Dedifferentiated amniotic fluid mesenchymal stem cell (primary cell): Measurements from ENCODE around the gene SUCLG2.

ENCODE experiments used
- DNase-seq: peaks from one replicate; pipeline ENCODE4 v3.0.0-alpha.2; 2016; ENCODE audit errors: extremely low spot score

SUCLG2 gene

GRCh38 chr3:67458408-67458807 lies 196.0 kb downstream of the SUCLG2 start:
- DNase-seq = no peak

GRCh38 chr3:67453628-67454027 lies 200.8 kb downstream of the SUCLG2 start:
- no peak for DNase-seq

GRCh38 chr3:67450153-67450552 lies 204.3 kb downstream of the SUCLG2 start:
- DNase-seq = no peak

GRCh38 chr3:67447393-67447792 lies 207.0 kb downstream of the SUCLG2 start:
- DNase-seq = no peak

GRCh38 chr3:67437789-67438188 lies 216.6 kb downstream of the SUCLG2 start:
- no peak for DNase-seq

- no peak for DNase-seq
These were observed 217.3 kb downstream of the SUCLG2 start for GRCh38 chr3:67437090-67437489.

GRCh38 chr3:67433109-67433508 lies 221.3 kb downstream of the SUCLG2 start:
- no peak for DNase-seq

GRCh38 chr3:67431887-67432286 lies 222.5 kb downstream of the SUCLG2 start:
- no peak for DNase-seq

- no peak for DNase-seq
These were observed 230.7 kb downstream of the SUCLG2 start for GRCh38 chr3:67423722-67424121.

- no peak for DNase-seq
These were observed 232.5 kb downstream of the SUCLG2 start for GRCh38 chr3:67421912-67422311.

- no peak for DNase-seq
These were observed 234.6 kb downstream of the SUCLG2 start for GRCh38 chr3:67419779-67420178.

- DNase-seq = no peak
These were observed 235.2 kb downstream of the SUCLG2 start for GRCh38 chr3:67419218-67419529.

GRCh38 chr3:67418426-67419217 lies 235.8 kb downstream of the SUCLG2 start:
- DNase-seq = no peak

- no peak for DNase-seq
These were observed 237.7 kb downstream of the SUCLG2 start for GRCh38 chr3:67416703-67417102.

- DNase-seq = no peak
These were observed 238.9 kb downstream of the SUCLG2 start for GRCh38 chr3:67415511-67415910.

GRCh38 chr3:67414740-67415139 lies 239.7 kb downstream of the SUCLG2 start:
- no peak for DNase-seq

- no peak for DNase-seq
These were observed 249.2 kb downstream of the SUCLG2 start for GRCh38 chr3:67405193-67405592.

GRCh38 chr3:67402873-67403272 lies 251.5 kb downstream of the SUCLG2 start:
- no peak for DNase-seq

GRCh38 chr3:67401921-67402320 lies 252.5 kb downstream of the SUCLG2 start:
- DNase-seq = no peak

- no peak for DNase-seq
These were observed 253.9 kb downstream of the SUCLG2 start for GRCh38 chr3:67400476-67400875.

- DNase-seq = no peak
These were observed 265.2 kb downstream of the SUCLG2 start for GRCh38 chr3:67389176-67389575.

- DNase-seq = no peak
These were observed 265.7 kb downstream of the SUCLG2 start for GRCh38 chr3:67388738-67389137.

- no peak for DNase-seq
These were observed 268.0 kb downstream of the SUCLG2 start for GRCh38 chr3:67386451-67386850.

GRCh38 chr3:67384760-67385397 lies 269.5 kb downstream of the SUCLG2 start:
- no peak for DNase-seq
